ENCODE measurements around the gene INHBB.

INHBB gene

DNA sequence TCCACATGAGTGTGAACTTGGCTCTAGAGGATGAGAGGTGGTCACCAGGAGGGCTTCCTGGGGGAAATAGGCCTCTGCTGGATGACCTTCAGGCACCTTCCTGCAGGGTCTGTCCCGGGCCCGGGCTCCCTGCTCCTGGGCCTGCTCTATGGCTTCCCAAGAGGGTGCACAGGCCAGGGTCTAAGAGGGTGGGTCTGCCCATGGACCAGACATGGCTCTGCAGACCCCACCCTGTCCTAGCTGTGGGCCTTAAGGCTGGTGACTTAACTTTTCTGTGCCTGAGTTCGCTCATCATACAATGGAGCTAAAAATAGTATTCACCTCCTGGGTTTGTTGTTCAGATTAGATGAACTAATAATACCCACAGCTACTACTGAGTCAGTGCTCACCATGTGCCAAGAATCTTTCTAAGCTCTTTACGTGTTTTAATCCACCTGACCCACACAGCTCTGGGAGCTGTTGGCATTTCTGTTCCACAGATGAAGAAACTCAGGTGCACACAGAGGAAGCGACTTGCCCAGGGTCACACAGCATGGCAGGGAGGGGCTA, 14.4 kb downstream of the INHBB start:
- no peak overlapping the region for H3K4me3 ChIP-seq (ENCODE audit: control insufficient read depth, low read depth, low read length)
- peak; percentile 27 for DNase-seq (ENCODE audit: low read depth)
- TF ChIP-seq, protein P1, sequence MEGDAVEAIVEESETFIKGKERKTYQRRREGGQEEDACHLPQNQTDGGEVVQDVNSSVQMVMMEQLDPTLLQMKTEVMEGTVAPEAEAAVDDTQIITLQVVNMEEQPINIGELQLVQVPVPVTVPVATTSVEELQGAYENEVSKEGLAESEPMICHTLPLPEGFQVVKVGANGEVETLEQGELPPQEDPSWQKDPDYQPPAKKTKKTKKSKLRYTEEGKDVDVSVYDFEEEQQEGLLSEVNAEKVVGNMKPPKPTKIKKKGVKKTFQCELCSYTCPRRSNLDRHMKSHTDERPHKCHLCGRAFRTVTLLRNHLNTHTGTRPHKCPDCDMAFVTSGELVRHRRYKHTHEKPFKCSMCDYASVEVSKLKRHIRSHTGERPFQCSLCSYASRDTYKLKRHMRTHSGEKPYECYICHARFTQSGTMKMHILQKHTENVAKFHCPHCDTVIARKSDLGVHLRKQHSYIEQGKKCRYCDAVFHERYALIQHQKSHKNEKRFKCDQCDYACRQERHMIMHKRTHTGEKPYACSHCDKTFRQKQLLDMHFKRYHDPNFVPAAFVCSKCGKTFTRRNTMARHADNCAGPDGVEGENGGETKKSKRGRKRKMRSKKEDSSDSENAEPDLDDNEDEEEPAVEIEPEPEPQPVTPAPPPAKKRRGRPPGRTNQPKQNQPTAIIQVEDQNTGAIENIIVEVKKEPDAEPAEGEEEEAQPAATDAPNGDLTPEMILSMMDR (IDR thresholded peaks at IDR 0.05; ENCODE audit: control insufficient read depth, insufficient read depth, low read depth, low read length, missing control alignments): no peak

DNA sequence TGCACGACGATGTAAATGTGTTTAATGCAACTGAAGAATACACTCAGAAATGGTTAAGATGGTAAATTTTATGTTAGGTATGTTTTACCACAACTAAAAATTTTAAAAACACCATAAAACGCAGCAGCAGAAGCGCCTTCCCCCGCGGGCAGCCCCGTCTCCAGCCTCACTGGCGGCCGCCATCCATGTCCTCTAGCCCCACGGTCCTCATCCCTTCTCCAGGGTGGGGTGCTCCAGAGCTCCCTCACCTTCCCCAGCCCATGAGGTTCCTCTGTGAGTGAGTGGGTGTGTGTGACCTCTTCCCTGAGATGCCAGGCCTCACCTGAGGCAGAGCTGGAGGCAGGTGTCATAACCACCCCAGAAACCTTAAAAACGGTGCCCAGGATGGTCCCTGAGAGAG, 17.0 kb downstream of the INHBB start:
- DNase-seq (ENCODE audit: low read depth): no peak
- no peak overlapping the region for H3K4me3 ChIP-seq (ENCODE audit: control insufficient read depth, low read depth, low read length)
- TF ChIP-seq, protein P1 (IDR thresholded peaks at IDR 0.05; ENCODE audit: control insufficient read depth, insufficient read depth, low read depth, low read length, missing control alignments): no peak

DNA sequence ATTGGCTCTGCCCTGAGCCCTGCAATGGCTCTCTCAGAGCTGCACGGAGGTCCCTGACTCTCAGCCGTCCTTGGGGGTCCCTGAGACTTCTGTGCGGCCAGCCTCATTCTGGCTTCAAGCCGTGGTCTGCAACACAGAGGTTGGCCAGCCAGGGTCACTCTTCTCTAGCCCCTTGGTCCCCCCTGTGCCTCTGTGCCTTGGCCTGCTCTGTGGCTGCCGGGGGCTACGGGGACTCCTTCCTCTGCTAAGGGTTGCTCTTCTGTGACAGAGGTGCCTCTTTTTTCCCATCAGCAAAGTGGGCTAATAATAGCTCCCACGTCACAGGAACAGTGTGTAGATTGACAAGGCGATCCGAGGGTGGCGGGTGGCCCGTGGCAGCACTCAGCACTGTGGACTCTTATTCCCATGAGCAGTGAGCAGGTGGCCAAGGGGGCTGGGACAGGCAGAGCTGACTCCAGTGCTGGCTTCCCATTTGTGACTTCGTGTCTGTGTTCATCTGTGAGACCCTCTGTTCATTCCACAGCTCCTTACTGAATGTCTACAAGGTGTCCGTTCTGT, 19.4 kb downstream of the INHBB start:
- no peak for DNase-seq (ENCODE audit: low read depth)
- TF ChIP-seq, protein P1 (IDR thresholded peaks at IDR 0.05; ENCODE audit: control insufficient read depth, insufficient read depth, low read depth, low read length, missing control alignments): no peak

DNA sequence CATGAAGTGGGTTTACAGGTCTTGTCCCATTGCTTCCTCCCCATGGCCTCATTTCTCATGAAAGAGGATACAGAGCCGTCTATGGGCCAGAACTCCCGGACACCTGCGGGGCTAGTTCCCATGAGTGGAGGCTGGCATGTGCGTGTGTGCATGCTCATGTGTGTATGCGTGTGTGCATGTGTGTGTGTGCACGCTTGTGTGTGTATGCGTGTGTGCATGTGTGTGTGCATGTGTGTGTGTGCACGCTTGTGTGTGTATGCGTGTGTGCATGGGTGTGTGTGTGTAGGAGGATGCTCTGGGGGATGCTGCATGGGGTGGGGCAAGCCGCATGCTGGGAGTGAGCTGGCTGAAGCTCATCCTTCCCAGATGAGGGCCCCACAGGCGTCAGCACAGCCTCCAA, 20.8 kb downstream of the INHBB start:
- H3K4me3 ChIP-seq (ENCODE audit: control insufficient read depth, low read depth, low read length): no peak overlapping the region
- no peak for DNase-seq (ENCODE audit: low read depth)
- TF ChIP-seq, protein P1 (IDR thresholded peaks at IDR 0.05; ENCODE audit: control insufficient read depth, insufficient read depth, low read depth, low read length, missing control alignments): no peak

More for the DNA sequence above, 19.4 kb downstream of the INHBB start:
- H3K4me3 ChIP-seq (ENCODE audit: control insufficient read depth, low read depth, low read length): no peak overlapping the region

DNA sequence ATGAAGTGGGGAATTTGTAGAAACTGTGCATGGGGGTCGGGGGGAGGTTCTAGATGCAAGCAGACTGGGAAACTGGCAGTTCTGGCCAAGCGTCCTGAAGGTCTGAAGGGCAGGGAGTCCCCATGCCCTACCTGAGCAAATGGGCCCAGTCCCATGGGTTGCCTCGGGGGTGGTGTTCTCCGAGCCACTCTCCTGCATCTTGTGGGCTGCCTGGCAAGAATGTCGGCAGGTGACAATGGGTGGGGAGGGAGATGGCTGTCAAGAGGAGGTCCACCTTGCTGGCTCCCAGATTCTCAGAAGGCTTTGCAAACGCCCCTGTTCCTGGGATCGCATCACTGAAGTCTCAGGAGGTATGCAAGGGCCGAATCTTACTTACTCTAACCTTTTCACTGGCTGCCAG, 21.3 kb downstream of the INHBB start:
- TF ChIP-seq, protein P1 (IDR thresholded peaks at IDR 0.05; ENCODE audit: control insufficient read depth, insufficient read depth, low read depth, low read length, missing control alignments): no peak
- no peak for DNase-seq (ENCODE audit: low read depth)
- H3K4me3 ChIP-seq (ENCODE audit: control insufficient read depth, low read depth, low read length): no peak overlapping the region

DNA sequence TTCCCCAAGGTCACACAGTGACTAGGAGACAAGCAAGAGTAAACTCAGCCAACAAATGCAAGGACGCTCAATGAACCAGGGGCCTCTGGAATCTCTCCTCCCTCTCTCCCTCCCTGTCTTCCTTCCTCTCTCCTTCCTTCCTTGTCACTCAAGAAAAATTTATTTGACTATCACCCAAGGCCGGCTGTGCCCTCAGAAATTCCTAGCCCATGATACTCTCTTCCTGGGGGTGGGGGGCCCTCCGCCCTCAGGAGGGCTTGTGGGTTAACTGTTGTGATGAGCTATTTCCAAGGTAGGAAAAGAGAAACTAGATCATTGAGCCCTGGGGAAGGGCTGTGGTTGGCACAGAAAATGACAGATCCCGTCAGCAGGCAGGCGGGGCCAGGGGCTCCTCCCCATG, 21.7 kb downstream of the INHBB start:
- no peak overlapping the region for H3K4me3 ChIP-seq (ENCODE audit: control insufficient read depth, low read depth, low read length)
- TF ChIP-seq, protein P1 (IDR thresholded peaks at IDR 0.05; ENCODE audit: control insufficient read depth, insufficient read depth, low read depth, low read length, missing control alignments): no peak
- DNase-seq (ENCODE audit: low read depth): no peak

Measured in AG09309 (cell line).